PC-9 (cell line): Measurements from ENCODE around the gene SLC17A3. TPM values are rescaled to one million over a fixed set of nuclear protein-coding genes. Genes with fewer than 3 reads are reported as not detected.

Source experiments
- BruUV-seq: library from RNA; stranded (reverse); fragments of 400-500 nt; replicated peaks from 2 replicates; lab custom pipeline; 2021; lab: Mats Ljungman, UMichigan
- CTCF ChIA-PET: fragments of 300-600 bp; sonication (Branson Sonifier 250); formaldehyde crosslinking; loops from one replicate; lab custom pipeline; 2022; ENCODE audit warnings: antibody characterized with exemption; lab: Charles Lee
- POLR2A ChIA-PET: fragments of 300-600 bp; sonication (Branson Sonifier 250); formaldehyde crosslinking; loops from one replicate; lab custom pipeline; 2022; ENCODE audit warnings: antibody characterized with exemption; ENCODE audit not compliant: unreplicated experiment; lab: Charles Lee
- DNase-seq, 2 experiments: peaks; one replicate each; pipeline versions ENCODE4 v3.0.0 to v3.0.0-alpha.2; 2015 to 2022; ENCODE audit warnings: mixed read lengths in 1 of 2
- H2AFZ ChIP-seq: fragments of 200-600 bp; sonication (generic); 2 replicates; pipeline ENCODE4 v1.8.1; 2017; ENCODE audit warnings: antibody characterized with exemption
- H3F3A ChIP-seq: fragments of 200-600 bp; sonication (generic); 2 replicates; pipeline ENCODE4 v1.8.1; 2017; ENCODE audit warnings: antibody characterized with exemption, mild to moderate bottlenecking, low read depth; ENCODE audit not compliant: insufficient read depth
- H3K27ac ChIP-seq: fragments of 200-600 bp; sonication (generic); 2 replicates; pipeline ENCODE4 v1.6.1; 2016; ENCODE audit warnings: mixed run types
- H3K27me3 ChIP-seq: fragments of 200-600 bp; sonication (generic); 2 replicates; pipeline ENCODE4 v1.6.1; 2016; ENCODE audit warnings: low read depth, mixed run types; ENCODE audit not compliant: insufficient read depth
- H3K36me3 ChIP-seq: fragments of 200-600 bp; sonication (generic); 2 replicates; pipeline ENCODE4 v1.6.1; 2016; ENCODE audit warnings: low read depth, mixed run types
- H3K4me1 ChIP-seq: fragments of 200-600 bp; sonication (generic); replicated peaks from 2 replicates; pipeline ENCODE4 v1.6.1; 2016; ENCODE audit warnings: mixed run types; ENCODE audit not compliant: insufficient read depth
- H3K4me2 ChIP-seq: fragments of 200-600 bp; sonication (generic); 2 replicates; pipeline ENCODE4 v1.6.1; 2017; ENCODE audit warnings: mixed run types
- H3K4me3 ChIP-seq: fragments of 200-600 bp; sonication (generic); 2 replicates; pipeline ENCODE4 v1.6.1; 2016; ENCODE audit warnings: mixed run types
- H3K79me2 ChIP-seq: fragments of 200-600 bp; sonication (generic); 2 replicates; pipeline ENCODE4 v1.6.1; 2017; ENCODE audit warnings: low read depth, mixed run types
- H3K9me2 ChIP-seq: fragments of 200-600 bp; sonication (generic); 2 replicates; pipeline ENCODE4 v1.8.1; 2017; ENCODE audit warnings: mild to moderate bottlenecking; ENCODE audit not compliant: insufficient read depth
- H3K9me3 ChIP-seq: fragments of 200-600 bp; sonication (generic); 2 replicates; pipeline ENCODE4 v1.8.1; 2016; ENCODE audit warnings: low read depth; ENCODE audit not compliant: insufficient read depth
- H4K20me1 ChIP-seq: fragments of 200-600 bp; sonication (generic); 2 replicates; pipeline ENCODE4 v1.8.1; 2017; ENCODE audit not compliant: insufficient read depth
- EZH2 ChIP-seq: fragments of 200-600 bp; sonication (generic); IDR thresholded peaks from 2 replicates; pipeline ENCODE4 v1.8.0; 2017; ENCODE audit warnings: antibody characterized with exemption, low read depth
- intact Hi-C: fragments of 100-400 bp; cut with micrococcal nuclease; formaldehyde crosslinking; loops from one replicate; pipeline ENCODE4 v1.10.0; 2022; ENCODE audit not compliant: unreplicated experiment
- total RNA-seq: library from RNA; stranded (reverse); gene quantifications from 2 replicates; pipeline ENCODE4 v1.2.3, GENCODE V29; 2021
- TF ChIP-seq, protein P1 (sequence below): fragments of 200-600 bp; sonication (generic); conservative IDR thresholded peaks from 2 replicates; pipeline ENCODE4 v1.6.1; 2017; ENCODE audit warnings: mixed run types, antibody characterized with exemption, mild to moderate bottlenecking, moderate library complexity

SLC17A3 gene
- total RNA-seq, 1 experiment from 2014 or later, result not detected

DNA sequence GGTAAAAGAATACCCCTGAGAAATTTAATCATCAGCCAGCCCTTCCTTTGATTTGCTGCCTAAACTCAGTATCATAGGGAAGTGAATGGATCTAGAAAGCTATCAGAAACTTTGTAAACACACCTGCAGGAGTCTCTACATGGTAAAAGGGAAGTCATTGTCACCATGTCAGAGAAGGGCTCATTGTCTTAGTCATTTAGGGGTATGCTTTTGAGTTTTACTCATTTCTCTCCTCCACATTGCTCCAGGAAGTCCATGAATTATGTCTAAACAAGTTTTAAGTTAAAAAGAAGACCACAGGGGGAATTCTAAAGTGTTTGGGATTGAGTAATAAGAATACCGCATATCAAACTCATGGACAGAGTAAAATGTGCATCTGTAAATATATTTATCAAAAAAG, 44.7 kb downstream of the SLC17A3 start:
- no peak overlapping the region for H3K4me3 ChIP-seq
- H2AFZ ChIP-seq, result no peak overlapping the region
- H3K79me2 ChIP-seq, result no peaks in the 10 kb centered on the region
- intact Hi-C loops, result no loop called here
- no peaks in the 10 kb centered on the region for H3F3A ChIP-seq
- no peaks in the 10 kb centered on the region for H3K36me3 ChIP-seq
- H3K27me3 ChIP-seq, result no peaks in the 10 kb centered on the region
- no peak overlapping the region for H3K4me2 ChIP-seq
- H4K20me1 ChIP-seq, result no peaks in the 10 kb centered on the region
- TF ChIP-seq, protein P1, sequence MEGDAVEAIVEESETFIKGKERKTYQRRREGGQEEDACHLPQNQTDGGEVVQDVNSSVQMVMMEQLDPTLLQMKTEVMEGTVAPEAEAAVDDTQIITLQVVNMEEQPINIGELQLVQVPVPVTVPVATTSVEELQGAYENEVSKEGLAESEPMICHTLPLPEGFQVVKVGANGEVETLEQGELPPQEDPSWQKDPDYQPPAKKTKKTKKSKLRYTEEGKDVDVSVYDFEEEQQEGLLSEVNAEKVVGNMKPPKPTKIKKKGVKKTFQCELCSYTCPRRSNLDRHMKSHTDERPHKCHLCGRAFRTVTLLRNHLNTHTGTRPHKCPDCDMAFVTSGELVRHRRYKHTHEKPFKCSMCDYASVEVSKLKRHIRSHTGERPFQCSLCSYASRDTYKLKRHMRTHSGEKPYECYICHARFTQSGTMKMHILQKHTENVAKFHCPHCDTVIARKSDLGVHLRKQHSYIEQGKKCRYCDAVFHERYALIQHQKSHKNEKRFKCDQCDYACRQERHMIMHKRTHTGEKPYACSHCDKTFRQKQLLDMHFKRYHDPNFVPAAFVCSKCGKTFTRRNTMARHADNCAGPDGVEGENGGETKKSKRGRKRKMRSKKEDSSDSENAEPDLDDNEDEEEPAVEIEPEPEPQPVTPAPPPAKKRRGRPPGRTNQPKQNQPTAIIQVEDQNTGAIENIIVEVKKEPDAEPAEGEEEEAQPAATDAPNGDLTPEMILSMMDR, result no peak
- TF ChIP-seq EZH2, result no peak
- H3K9me2 ChIP-seq, result no peaks in the 10 kb centered on the region
- no peak overlapping the region for H3K27ac ChIP-seq
- no peak for DNase-seq
- ChIA-PET POLR2A (no interaction called here), CTCF (no interaction called here)
- BruUV-seq, result no TSS peak
- no peaks in the 10 kb centered on the region for H3K4me1 ChIP-seq
- no peaks in the 10 kb centered on the region for H3K9me3 ChIP-seq

DNA sequence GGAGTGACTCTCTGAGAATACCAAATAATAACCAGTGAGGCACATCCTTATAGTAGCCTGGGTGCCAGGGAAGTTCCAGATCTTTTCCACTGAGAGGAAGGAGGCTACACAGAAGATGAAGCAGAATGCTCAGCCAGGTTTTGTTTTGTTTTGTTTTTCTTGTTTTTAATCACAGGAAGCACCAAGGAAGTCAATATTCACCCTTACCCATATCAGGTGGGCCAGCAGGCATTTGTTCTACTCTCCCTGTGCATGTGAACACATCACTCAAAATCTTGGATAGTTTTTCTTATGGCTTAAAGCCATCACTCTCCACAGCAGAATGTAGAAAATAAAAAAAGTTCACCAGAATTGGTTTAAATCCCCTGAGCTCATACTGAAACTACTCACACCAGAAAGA, 52.7 kb downstream of the SLC17A3 start:
- no peak for DNase-seq
- Histone ChIP-seq H3K4me1 (no peaks in the 10 kb centered on the region), H3F3A (no peaks in the 10 kb centered on the region), H3K9me2 (no peaks in the 10 kb centered on the region), H3K79me2 (no peaks in the 10 kb centered on the region), H3K4me2 (no peak overlapping the region), H3K36me3 (no peaks in the 10 kb centered on the region), H3K4me3 (no peak overlapping the region), H2AFZ (no peak overlapping the region), H4K20me1 (no peaks in the 10 kb centered on the region), H3K27me3 (no peaks in the 10 kb centered on the region), H3K27ac (no peak overlapping the region), H3K9me3 (no peaks in the 10 kb centered on the region; the same call in 1 of the 2 replicates)
- intact Hi-C loops, result no loop called here
- BruUV-seq, result no TSS peak
- TF ChIP-seq EZH2, result no peak
- TF ChIP-seq, protein P1, result no peak
- ChIA-PET CTCF (no interaction called here), POLR2A (no interaction called here)

DNA sequence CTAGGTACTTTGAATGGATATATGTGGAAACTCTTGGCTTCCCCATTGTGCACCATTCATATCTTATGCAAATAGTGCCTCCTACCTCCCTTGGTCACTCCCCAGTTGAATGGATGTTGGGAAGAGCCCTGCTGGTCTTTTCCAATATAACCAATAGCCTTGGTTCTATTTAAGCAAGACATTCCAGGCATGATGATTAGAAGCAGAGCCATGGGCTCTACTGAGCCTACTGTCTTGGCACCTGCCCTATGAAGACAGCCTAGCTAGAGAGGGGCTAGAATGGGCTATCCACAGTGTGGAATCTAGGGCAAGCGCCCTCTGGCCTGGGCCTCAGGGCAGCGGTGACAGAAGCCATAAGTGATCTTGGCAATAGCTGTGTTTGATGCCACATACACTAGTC, 57.8 kb downstream of the SLC17A3 start:
- Histone ChIP-seq H4K20me1 (no peaks in the 10 kb centered on the region), H3K27ac (no peak overlapping the region), H3K36me3 (no peaks in the 10 kb centered on the region), H3K4me1 (no peaks in the 10 kb centered on the region), H3K9me2 (no peaks in the 10 kb centered on the region), H3K79me2 (no peaks in the 10 kb centered on the region), H2AFZ (no peak overlapping the region), H3K9me3 (no peaks in the 10 kb centered on the region), H3K4me2 (no peak overlapping the region), H3K27me3 (no peaks in the 10 kb centered on the region), H3F3A (no peaks in the 10 kb centered on the region), H3K4me3 (no peak overlapping the region)
- no peak for DNase-seq
- ChIA-PET POLR2A (no interaction called here), CTCF (no interaction called here)
- BruUV-seq, result no TSS peak
- no peak for TF ChIP-seq EZH2
- TF ChIP-seq, protein P1, result no peak
- intact Hi-C loops, result no loop called here
